ENCODE results near the gene WDFY3.
"Not testable (repeated sequence)": the region's sequence is repeated elsewhere in the genome, so short reads cannot be mapped to it uniquely, and the experiment has no call there.

Gene WDFY3

GRCh38 chr4:84678976-84679744, 287.3 kb downstream of the WDFY3 start:
- H3K36me3 ChIP-seq (ENCODE audit: control insufficient read depth in 2 of 2, insufficient read depth in 2 of 2, low read length in 2 of 2) = peaks cover 53 to 62% of the 10 kb centered on the region in 2 donors
- no peaks in the 10 kb centered on the region for H3K9me3 ChIP-seq (ENCODE audit: control insufficient read depth in 2 of 2, low read length in 2 of 2)

GRCh38 chr4:84677995-84678394, 288.5 kb downstream of the WDFY3 start:
- Histone ChIP-seq H3K4me3 (ENCODE audit: low read length in 2 of 2) (no peak overlapping the region), H3K27me3 (ENCODE audit: control insufficient read depth in 1 of 2, insufficient read depth in 2 of 2, low read length in 2 of 2) (no peaks in the 10 kb centered on the region), H3K36me3 (ENCODE audit: control insufficient read depth in 2 of 2, insufficient read depth in 2 of 2, low read length in 2 of 2) (peaks cover 42 to 50% of the 10 kb centered on the region in 2 donors), H3K9ac (ENCODE audit: low read length in 2 of 2) (no peak overlapping the region), H3K4me1 (ENCODE audit: control insufficient read depth, insufficient read depth, low read length) (no peaks in the 10 kb centered on the region), H3K9me3 (ENCODE audit: control insufficient read depth in 2 of 2, low read length in 2 of 2) (no peaks in the 10 kb centered on the region), H3K27ac (ENCODE audit: low read length) (no peak overlapping the region)

More at GRCh38 chr4:84678976-84679744, 287.3 kb downstream of the WDFY3 start:
- H3K9ac ChIP-seq (ENCODE audit: low read length in 2 of 2) = no peak overlapping the region
- no peaks in the 10 kb centered on the region for H3K4me1 ChIP-seq (ENCODE audit: control insufficient read depth, insufficient read depth, low read length)
- no peak overlapping the region for H3K27ac ChIP-seq (ENCODE audit: low read length)
- H3K27me3 ChIP-seq (ENCODE audit: control insufficient read depth in 1 of 2, insufficient read depth in 2 of 2, low read length in 2 of 2) = no peaks in the 10 kb centered on the region
- no peak overlapping the region for H3K4me3 ChIP-seq (ENCODE audit: low read length in 2 of 2)

- Histone ChIP-seq H3K36me3 (ENCODE audit: control insufficient read depth in 2 of 2, insufficient read depth in 2 of 2, low read length in 2 of 2) (peaks cover 46 to 48% of the 10 kb centered on the region in 2 donors), H3K4me1 (ENCODE audit: control insufficient read depth, insufficient read depth, low read length) (no peaks in the 10 kb centered on the region), H3K27ac (ENCODE audit: low read length) (no peak overlapping the region), H3K9ac (ENCODE audit: low read length in 2 of 2) (no peak overlapping the region), H3K9me3 (ENCODE audit: control insufficient read depth in 2 of 2, low read length in 2 of 2) (no peaks in the 10 kb centered on the region), H3K27me3 (ENCODE audit: control insufficient read depth in 1 of 2, insufficient read depth in 2 of 2, low read length in 2 of 2) (no peaks in the 10 kb centered on the region), H3K4me3 (ENCODE audit: low read length in 2 of 2) (no peak overlapping the region)
These were observed 289.4 kb downstream of the WDFY3 start for GRCh38 chr4:84677093-84677492.

DNA sequence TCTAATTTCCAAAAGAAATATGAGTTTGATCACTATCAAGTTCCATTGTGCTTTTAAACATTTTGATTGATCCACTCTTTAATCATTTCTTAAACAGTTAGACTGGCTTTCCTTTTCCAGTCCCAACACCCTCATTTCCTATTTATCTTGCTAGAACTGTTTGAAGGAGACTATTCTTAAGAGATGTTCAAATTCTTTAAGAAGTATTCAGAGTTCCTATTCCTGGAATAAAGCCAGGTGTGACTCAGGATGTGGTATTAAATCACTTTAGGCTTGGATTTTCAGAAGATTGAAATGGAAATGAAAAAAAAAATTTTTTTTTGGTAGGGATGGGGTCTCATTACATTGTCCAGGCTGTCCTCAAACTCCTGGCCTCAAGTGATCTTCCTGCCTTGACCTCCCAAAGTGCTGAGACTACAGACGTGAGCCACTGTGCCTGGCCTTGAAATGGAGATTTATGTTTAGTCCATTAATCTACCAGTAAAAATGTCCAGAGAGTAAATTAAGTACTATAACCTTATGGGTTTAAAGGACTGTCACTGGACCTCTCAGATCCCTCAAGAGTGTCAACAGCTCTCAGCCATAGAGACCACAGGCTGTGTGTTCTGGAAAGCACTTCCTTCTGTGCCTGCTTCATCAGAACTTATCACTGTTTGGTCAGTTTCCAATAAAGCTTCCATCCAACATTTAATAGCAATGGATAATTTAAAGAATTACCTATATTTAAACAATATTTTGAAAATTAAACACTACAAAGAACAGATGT, 292.8 kb downstream of the WDFY3 start:
- no peak overlapping the region for H3K9ac ChIP-seq (ENCODE audit: low read length in 2 of 2)
- H3K4me3 ChIP-seq (ENCODE audit: low read length in 2 of 2) = no peak overlapping the region
- no peaks in the 10 kb centered on the region for H3K4me1 ChIP-seq (ENCODE audit: control insufficient read depth, insufficient read depth, low read length)
- H3K27me3 ChIP-seq (ENCODE audit: control insufficient read depth in 1 of 2, insufficient read depth in 2 of 2, low read length in 2 of 2) = no peaks in the 10 kb centered on the region
- H3K27ac ChIP-seq (ENCODE audit: low read length) = no peak overlapping the region
- H3K36me3 ChIP-seq (ENCODE audit: control insufficient read depth in 2 of 2, insufficient read depth in 2 of 2, low read length in 2 of 2) = peaks cover 37 to 38% of the 10 kb centered on the region in 2 donors
- H3K9me3 ChIP-seq (ENCODE audit: control insufficient read depth in 2 of 2, low read length in 2 of 2) = no peaks in the 10 kb centered on the region

- Histone ChIP-seq H3K36me3 (ENCODE audit: control insufficient read depth in 2 of 2, insufficient read depth in 2 of 2, low read length in 2 of 2) (peaks cover 27 to 28% of the 10 kb centered on the region in 2 donors), H3K27ac (ENCODE audit: low read length) (no peak overlapping the region), H3K9ac (ENCODE audit: low read length in 2 of 2) (no peak overlapping the region), H3K27me3 (ENCODE audit: control insufficient read depth in 1 of 2, insufficient read depth in 2 of 2, low read length in 2 of 2) (no peaks in the 10 kb centered on the region), H3K9me3 (ENCODE audit: control insufficient read depth in 2 of 2, low read length in 2 of 2) (no peaks in the 10 kb centered on the region), H3K4me3 (ENCODE audit: low read length in 2 of 2) (no peak overlapping the region), H3K4me1 (ENCODE audit: control insufficient read depth, insufficient read depth, low read length) (no peaks in the 10 kb centered on the region)
These were observed 294.3 kb downstream of the WDFY3 start for GRCh38 chr4:84672177-84672576.

- Histone ChIP-seq H3K4me1 (ENCODE audit: control insufficient read depth, insufficient read depth, low read length) (no peaks in the 10 kb centered on the region), H3K27ac (ENCODE audit: low read length) (no peak overlapping the region), H3K27me3 (ENCODE audit: control insufficient read depth in 1 of 2, insufficient read depth in 2 of 2, low read length in 2 of 2) (no peaks in the 10 kb centered on the region), H3K9ac (ENCODE audit: low read length in 2 of 2) (no peak overlapping the region), H3K36me3 (ENCODE audit: control insufficient read depth in 2 of 2, insufficient read depth in 2 of 2, low read length in 2 of 2) (peaks cover 14 to 17% of the 10 kb centered on the region in 2 donors), H3K9me3 (ENCODE audit: control insufficient read depth in 2 of 2, low read length in 2 of 2) (no peaks in the 10 kb centered on the region), H3K4me3 (ENCODE audit: low read length in 2 of 2) (no peak overlapping the region)
These were observed 297.3 kb downstream of the WDFY3 start for GRCh38 chr4:84669201-84669600.

- Histone ChIP-seq H3K27me3 (ENCODE audit: control insufficient read depth in 1 of 2, insufficient read depth in 2 of 2, low read length in 2 of 2) (no peaks in the 10 kb centered on the region), H3K9ac (ENCODE audit: low read length in 2 of 2) (no peak overlapping the region), H3K36me3 (ENCODE audit: control insufficient read depth in 2 of 2, insufficient read depth in 2 of 2, low read length in 2 of 2) (peaks cover 6 to 7% of the 10 kb centered on the region in 2 donors), H3K4me3 (ENCODE audit: low read length in 2 of 2) (no peak overlapping the region), H3K4me1 (ENCODE audit: control insufficient read depth, insufficient read depth, low read length) (no peaks in the 10 kb centered on the region), H3K27ac (ENCODE audit: low read length) (no peak overlapping the region), H3K9me3 (ENCODE audit: control insufficient read depth in 2 of 2, low read length in 2 of 2) (no peaks in the 10 kb centered on the region)
These were observed 300.1 kb downstream of the WDFY3 start for GRCh38 chr4:84666439-84666838.

DNA sequence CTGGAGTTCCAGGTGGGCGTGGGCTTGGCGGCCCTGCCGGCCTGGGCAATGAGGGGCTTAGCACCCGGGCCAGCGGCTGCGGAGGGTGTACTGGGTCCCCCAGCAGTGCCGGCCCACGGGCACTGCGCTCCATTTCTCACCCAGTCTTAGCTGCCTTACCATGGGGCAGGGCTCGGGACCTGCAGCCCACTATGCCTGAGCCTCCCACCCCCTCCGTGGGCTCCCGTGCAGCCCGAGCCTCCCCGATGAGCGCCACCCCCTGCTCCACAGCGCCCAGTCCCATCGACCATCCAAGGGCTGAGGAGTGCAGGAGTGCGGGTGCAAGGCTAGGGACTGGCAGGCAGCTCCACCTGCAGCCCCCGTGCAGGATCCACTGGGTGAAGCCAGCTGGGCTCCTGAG, 301.7 kb downstream of the WDFY3 start:
- not testable (repeated sequence) for H3K4me1 ChIP-seq (ENCODE audit: control insufficient read depth, insufficient read depth, low read length); H3K27me3 ChIP-seq (ENCODE audit: control insufficient read depth in 1 of 2, insufficient read depth in 2 of 2, low read length in 2 of 2); H3K27ac ChIP-seq (ENCODE audit: low read length); H3K9ac ChIP-seq (ENCODE audit: low read length in 2 of 2); H3K36me3 ChIP-seq (ENCODE audit: control insufficient read depth in 2 of 2, insufficient read depth in 2 of 2, low read length in 2 of 2); H3K4me3 ChIP-seq (ENCODE audit: low read length in 2 of 2); H3K9me3 ChIP-seq (ENCODE audit: control insufficient read depth in 2 of 2, low read length in 2 of 2)

DNA sequence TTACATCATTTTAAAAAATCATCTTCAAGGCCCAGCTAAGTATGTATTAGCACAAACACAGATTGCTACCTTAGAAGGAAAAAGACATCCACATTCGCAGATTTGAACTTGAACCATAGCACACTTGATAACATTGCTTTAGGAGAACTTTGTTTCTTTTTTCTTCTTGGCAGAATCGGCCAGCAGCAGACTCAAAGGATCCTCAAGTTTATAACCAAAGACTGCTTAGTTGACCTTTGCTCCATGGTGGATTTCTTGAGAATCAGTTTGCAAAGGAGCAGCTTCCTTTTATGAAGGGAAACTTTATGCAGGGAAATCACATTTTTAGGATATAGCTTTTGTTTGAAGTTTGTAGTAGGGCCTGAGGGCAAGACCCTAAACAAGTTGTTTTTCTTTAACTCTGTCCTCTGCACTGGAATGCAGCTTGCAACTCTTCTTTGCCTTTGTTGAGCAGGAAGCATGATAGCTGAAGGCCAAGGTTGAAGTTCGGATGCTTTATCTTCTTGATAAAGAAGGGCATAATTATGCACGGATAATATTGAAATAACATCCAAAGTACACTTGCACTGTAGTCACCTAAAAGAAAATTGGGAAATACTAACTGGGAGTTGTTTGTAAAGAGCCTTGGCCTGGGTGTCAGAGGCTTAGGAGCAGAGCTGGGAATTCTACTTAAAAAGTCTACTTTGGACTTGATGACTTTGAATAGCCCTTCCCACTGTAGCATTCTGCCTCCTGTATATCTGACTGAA, 305.1 kb downstream of the WDFY3 start:
- Histone ChIP-seq H3K36me3 (ENCODE audit: control insufficient read depth in 2 of 2, insufficient read depth in 2 of 2, low read length in 2 of 2) (no peaks in the 10 kb centered on the region), H3K27me3 (ENCODE audit: control insufficient read depth in 1 of 2, insufficient read depth in 2 of 2, low read length in 2 of 2) (no peaks in the 10 kb centered on the region), H3K4me1 (ENCODE audit: control insufficient read depth, insufficient read depth, low read length) (no peaks in the 10 kb centered on the region), H3K9me3 (ENCODE audit: control insufficient read depth in 2 of 2, low read length in 2 of 2) (no peaks in the 10 kb centered on the region), H3K27ac (ENCODE audit: low read length) (no peak overlapping the region), H3K4me3 (ENCODE audit: low read length in 2 of 2) (no peak overlapping the region), H3K9ac (ENCODE audit: low read length in 2 of 2) (no peak overlapping the region)

- Histone ChIP-seq H3K27me3 (ENCODE audit: control insufficient read depth in 1 of 2, insufficient read depth in 2 of 2, low read length in 2 of 2) (no peaks in the 10 kb centered on the region), H3K9ac (ENCODE audit: low read length in 2 of 2) (no peak overlapping the region), H3K27ac (ENCODE audit: low read length) (no peak overlapping the region), H3K36me3 (ENCODE audit: control insufficient read depth in 2 of 2, insufficient read depth in 2 of 2, low read length in 2 of 2) (no peaks in the 10 kb centered on the region), H3K4me3 (ENCODE audit: low read length in 2 of 2) (no peak overlapping the region), H3K9me3 (ENCODE audit: control insufficient read depth in 2 of 2, low read length in 2 of 2) (no peaks in the 10 kb centered on the region), H3K4me1 (ENCODE audit: control insufficient read depth, insufficient read depth, low read length) (no peaks in the 10 kb centered on the region)
These were observed 305.9 kb downstream of the WDFY3 start for GRCh38 chr4:84660606-84661005.

Data from stomach smooth muscle (tissue), 2 donors.